ENCODE measurements around the gene PHOSPHO1. TPM values are rescaled to one million over a fixed set of nuclear protein-coding genes. Genes with fewer than 3 reads are reported as not detected.

PHOSPHO1 gene
- total and polyA plus RNA-seq, 2 of the 13 experiments (the other 11 are each of a cell fraction or from before 2014, with no cell fraction given) = not detected

DNA sequence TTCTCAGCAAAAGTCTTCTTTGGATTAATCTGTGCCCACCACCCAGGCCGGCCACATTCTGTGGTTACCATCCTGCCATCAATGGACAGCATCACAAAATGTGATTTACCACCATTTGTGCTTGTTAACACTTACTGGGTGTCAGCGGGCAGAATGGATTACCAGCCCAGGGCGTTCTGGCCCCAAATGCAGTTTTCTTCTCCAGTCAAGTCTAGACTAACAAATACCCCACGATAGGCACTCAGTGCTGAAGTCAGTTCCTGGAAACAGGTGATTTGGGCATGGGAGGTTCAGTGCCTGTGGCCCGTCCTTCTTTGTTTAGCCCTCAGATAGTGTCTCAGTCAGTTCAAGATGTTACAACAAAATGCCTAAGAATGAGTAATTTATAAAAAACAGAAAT, 38.8 kb upstream of the PHOSPHO1 start:
- H3K27me3 ChIP-seq (ENCODE audit: control insufficient read depth in 1 of 2, insufficient read depth in 2 of 2, low read length in 2 of 2) = peaks cover 0 to 2% of the 10 kb centered on the region in 2 experiments; a peak in 1 of 5 replicates
- H3K36me3 ChIP-seq (replicated peaks in 1 of 2; ENCODE audit: control insufficient read depth in 1 of 2, insufficient read depth in 2 of 2, low read length in 2 of 2) = no peaks in the 10 kb centered on the region
- TF ChIP-seq BORCS8-MEF2B (CRISPR knock-in tag; IDR thresholded peaks at IDR 0.05) (no peak), ZBTB8A (CRISPR knock-in tag; IDR thresholded peaks at IDR 0.05; ENCODE audit: borderline replicate concordance, low read depth) (no peak), PHF8 (CRISPR knock-in tag; IDR thresholded peaks at IDR 0.05) (no peak), NR2F6 (IDR thresholded peaks at IDR 0.05) (no peak), NR2F6 (CRISPR knock-in tag; IDR thresholded peaks at IDR 0.05) (no peak), TEAD3 (CRISPR knock-in tag; optimal IDR thresholded peaks at IDR 0.05; ENCODE audit: borderline replicate concordance) (no peak)
- ChIA-PET CTCF (ENCODE audit: low intra/inter-chr PET ratio, low total read pairs) (no interaction called here), POLR2A (no interaction called here)
- no peaks in the 10 kb centered on the region for H3K79me2 ChIP-seq (ENCODE audit: insufficient read depth, low read length)
- FAIRE-seq (no peak), ATAC-seq (no peak), DNase-seq (ENCODE audit: low spot score) (no peak)
- no peaks in the 10 kb centered on the region for H3K4me1 ChIP-seq (ENCODE audit: insufficient read depth, low read length)
- in situ Hi-C loops (cut with HindIII; ENCODE audit: extremely low pct_ligation_motif_present, low pct_unique_long_range_greater_than_20kb) = no loop called here
- H3K27ac ChIP-seq (ENCODE audit: extremely low read length, insufficient read depth, low read length) = no peak overlapping the region
- 38% methylated on average over 5 of the region's 5 CpGs for WGBS (ENCODE audit: low lambda C conversion rate)
- H2AFZ ChIP-seq (ENCODE audit: low read length) = no peak overlapping the region
- no peak overlapping the region for H3K4me3 ChIP-seq (replicated peaks in 1 of 3; ENCODE audit: insufficient read depth in 1 of 3, low read depth in 2 of 3, low read length in 3 of 3)
- BruUV-seq (replicated peaks) = no TSS peak
- no peak overlapping the region for H3K9ac ChIP-seq (ENCODE audit: insufficient read depth, low read depth, low read length)
- no peaks in the 10 kb centered on the region for H3K9me3 ChIP-seq (ENCODE audit: low read length)
- H3K4me2 ChIP-seq (ENCODE audit: low read depth, low read length) = no peak overlapping the region
- no peaks in the 10 kb centered on the region for H4K20me1 ChIP-seq (ENCODE audit: insufficient read depth, low read length)
- intact Hi-C loops (cut with micrococcal nuclease; ENCODE audit: unreplicated experiment) = no loop called here

DNA sequence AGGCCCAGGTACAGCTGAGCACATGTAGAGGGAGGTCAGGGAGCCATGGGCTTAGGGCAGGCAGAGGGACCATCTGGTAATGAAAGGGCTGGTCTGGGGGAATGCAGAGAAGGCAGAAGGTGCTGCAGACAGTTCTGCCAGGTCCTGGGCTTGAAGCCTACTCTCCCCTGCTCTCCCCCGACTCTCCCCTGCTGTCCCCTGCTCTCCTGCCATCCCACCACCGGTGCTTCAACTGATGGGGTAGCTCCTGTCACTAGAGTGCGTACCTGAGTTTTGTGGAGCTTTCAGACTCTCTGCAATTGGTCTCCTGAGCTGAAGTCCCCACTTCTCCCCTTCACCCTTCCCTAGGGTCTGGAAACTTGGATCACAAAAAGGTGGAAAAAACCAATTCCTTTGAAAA, 37.3 kb upstream of the PHOSPHO1 start:
- no peak overlapping the region for H3K9ac ChIP-seq (ENCODE audit: insufficient read depth, low read depth, low read length)
- TF ChIP-seq ZSCAN25 (CRISPR knock-in tag; IDR thresholded peaks at IDR 0.05) (peak; percentile 57; the same call in 1 of the 2 replicates), FOXJ3 (CRISPR knock-in tag; IDR thresholded peaks at IDR 0.05; ENCODE audit: borderline replicate concordance) (no peak)
- TF ChIP-seq, protein P1, sequence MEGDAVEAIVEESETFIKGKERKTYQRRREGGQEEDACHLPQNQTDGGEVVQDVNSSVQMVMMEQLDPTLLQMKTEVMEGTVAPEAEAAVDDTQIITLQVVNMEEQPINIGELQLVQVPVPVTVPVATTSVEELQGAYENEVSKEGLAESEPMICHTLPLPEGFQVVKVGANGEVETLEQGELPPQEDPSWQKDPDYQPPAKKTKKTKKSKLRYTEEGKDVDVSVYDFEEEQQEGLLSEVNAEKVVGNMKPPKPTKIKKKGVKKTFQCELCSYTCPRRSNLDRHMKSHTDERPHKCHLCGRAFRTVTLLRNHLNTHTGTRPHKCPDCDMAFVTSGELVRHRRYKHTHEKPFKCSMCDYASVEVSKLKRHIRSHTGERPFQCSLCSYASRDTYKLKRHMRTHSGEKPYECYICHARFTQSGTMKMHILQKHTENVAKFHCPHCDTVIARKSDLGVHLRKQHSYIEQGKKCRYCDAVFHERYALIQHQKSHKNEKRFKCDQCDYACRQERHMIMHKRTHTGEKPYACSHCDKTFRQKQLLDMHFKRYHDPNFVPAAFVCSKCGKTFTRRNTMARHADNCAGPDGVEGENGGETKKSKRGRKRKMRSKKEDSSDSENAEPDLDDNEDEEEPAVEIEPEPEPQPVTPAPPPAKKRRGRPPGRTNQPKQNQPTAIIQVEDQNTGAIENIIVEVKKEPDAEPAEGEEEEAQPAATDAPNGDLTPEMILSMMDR (CRISPR knock-in tag; IDR thresholded peaks at IDR 0.05) = peak; percentile 27; the same call in 1 of the 2 replicates
- FAIRE-seq (no peak), DNase-seq (ENCODE audit: low spot score) (no peak), ATAC-seq (peak; percentile 57)
- H3K4me3 ChIP-seq (replicated peaks in 1 of 3; ENCODE audit: insufficient read depth in 1 of 3, low read depth in 2 of 3, low read length in 3 of 3) = no peak overlapping the region
- POLR2A ChIA-PET = no interaction called here
- BruUV-seq (replicated peaks) = no TSS peak
- CTCF ChIA-PET (ENCODE audit: low intra/inter-chr PET ratio, low total read pairs) = no interaction called here
- H3K4me2 ChIP-seq (ENCODE audit: low read depth, low read length) = no peak overlapping the region
- 16% methylated on average over 3 of the region's 3 CpGs for WGBS (ENCODE audit: low lambda C conversion rate)
- H3K79me2 ChIP-seq (ENCODE audit: insufficient read depth, low read length) = no peaks in the 10 kb centered on the region
- H3K27ac ChIP-seq (ENCODE audit: extremely low read length, insufficient read depth, low read length) = no peak overlapping the region
- no peaks in the 10 kb centered on the region for H3K9me3 ChIP-seq (ENCODE audit: low read length)
- peaks cover 0 to 2% of the 10 kb centered on the region in 2 experiments; a peak in 1 of 5 replicates for H3K27me3 ChIP-seq (ENCODE audit: control insufficient read depth in 1 of 2, insufficient read depth in 2 of 2, low read length in 2 of 2)
- H3K4me1 ChIP-seq (ENCODE audit: insufficient read depth, low read length) = no peaks in the 10 kb centered on the region
- H4K20me1 ChIP-seq (ENCODE audit: insufficient read depth, low read length) = no peaks in the 10 kb centered on the region
- intact Hi-C loops (cut with micrococcal nuclease; ENCODE audit: unreplicated experiment) (no loop called here), in situ Hi-C loops (cut with HindIII; ENCODE audit: extremely low pct_ligation_motif_present, low pct_unique_long_range_greater_than_20kb) (no loop called here)
- no peak overlapping the region for H2AFZ ChIP-seq (ENCODE audit: low read length)
- no peaks in the 10 kb centered on the region for H3K36me3 ChIP-seq (replicated peaks in 1 of 2; ENCODE audit: control insufficient read depth in 1 of 2, insufficient read depth in 2 of 2, low read length in 2 of 2)
